NOMO-1 (cell line): ENCODE data around the gene PPARGC1A.

Experiments used
- DNase-seq, 2 experiments: peaks; one replicate each; lab custom pipeline; 2025; ENCODE audit not compliant: unreplicated experiment in 2 of 2; lab: John Stamatoyannopoulos, UW

Gene PPARGC1A

DNA sequence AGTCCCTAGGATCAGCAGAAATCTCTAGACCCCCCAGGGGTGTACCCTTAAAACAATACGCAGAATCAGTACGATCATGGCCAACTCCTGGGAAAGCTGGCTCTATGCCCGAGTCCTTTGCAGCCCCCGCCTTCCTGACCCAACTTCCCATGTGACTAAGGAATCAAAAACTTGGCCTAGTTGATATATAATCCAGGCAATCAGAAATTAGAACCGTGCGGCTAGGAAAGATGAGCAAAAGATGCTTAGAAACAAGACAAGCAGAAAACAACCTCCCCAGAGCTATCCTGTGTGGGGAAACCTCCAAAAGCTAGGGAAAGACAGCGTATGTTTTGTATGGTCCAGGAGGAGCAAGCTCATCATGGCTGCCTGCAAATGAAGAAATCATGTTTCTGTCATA is 110.0 kb downstream of the PPARGC1A start:
- no peak for DNase-seq

DNA sequence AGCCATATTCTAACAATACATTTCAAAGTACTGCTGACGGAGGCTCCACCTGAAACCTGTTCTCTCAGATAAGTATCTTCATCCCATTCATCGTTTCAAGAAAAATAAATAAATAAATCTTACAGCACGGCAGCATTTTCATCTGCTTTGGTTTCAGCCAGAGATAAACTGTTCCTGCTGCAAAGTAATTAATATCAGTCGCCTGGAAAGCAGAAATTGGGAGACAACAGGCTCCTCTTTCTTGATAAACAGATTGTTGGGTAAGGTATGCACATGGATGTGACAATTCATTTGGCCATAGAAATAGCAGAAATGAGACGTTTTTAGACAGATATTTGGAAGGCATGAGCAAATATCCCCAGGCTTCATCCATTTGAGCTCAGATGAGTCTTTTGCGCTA is 110.4 kb downstream of the PPARGC1A start:
- no peak for DNase-seq

DNA sequence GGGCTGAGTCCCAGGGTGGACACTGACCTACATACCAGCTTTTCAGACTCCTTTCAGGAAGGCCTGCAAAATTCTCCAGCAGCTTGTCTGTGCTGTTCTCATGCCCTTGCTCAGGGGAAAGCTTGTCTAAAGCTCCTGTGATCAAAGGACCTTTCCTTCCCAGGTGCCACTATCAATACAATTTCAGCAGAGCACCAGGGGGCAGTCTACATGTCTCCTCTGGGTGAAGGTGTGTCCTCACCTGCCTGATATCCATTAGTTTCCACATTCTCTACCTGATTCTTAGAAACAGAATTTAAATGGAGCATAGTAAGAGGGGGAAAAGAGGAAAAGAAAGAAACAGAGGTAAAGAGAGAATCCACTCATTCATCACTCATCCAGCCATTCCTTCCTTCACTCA is 114.2 kb downstream of the PPARGC1A start:
- no peak for DNase-seq

DNA sequence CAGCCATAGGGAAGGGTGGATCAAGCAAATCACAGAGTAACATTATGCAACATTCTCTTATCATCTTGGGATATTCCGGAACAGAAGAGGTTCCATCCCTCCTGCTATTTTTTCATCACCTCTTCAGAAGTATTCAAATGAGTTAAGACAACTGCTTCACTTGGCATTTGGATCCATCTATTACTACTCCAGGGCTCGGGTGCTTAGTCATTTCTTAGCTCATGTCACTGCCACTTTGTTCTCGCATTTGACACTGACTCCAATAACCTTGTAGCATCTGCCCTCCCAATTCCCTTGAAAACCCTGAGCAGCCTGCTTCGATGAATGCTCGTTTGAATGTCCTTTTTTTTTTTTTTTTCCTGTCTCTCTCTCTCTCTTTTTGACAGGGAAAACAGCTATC is 114.9 kb downstream of the PPARGC1A start:
- no peak for DNase-seq

DNA sequence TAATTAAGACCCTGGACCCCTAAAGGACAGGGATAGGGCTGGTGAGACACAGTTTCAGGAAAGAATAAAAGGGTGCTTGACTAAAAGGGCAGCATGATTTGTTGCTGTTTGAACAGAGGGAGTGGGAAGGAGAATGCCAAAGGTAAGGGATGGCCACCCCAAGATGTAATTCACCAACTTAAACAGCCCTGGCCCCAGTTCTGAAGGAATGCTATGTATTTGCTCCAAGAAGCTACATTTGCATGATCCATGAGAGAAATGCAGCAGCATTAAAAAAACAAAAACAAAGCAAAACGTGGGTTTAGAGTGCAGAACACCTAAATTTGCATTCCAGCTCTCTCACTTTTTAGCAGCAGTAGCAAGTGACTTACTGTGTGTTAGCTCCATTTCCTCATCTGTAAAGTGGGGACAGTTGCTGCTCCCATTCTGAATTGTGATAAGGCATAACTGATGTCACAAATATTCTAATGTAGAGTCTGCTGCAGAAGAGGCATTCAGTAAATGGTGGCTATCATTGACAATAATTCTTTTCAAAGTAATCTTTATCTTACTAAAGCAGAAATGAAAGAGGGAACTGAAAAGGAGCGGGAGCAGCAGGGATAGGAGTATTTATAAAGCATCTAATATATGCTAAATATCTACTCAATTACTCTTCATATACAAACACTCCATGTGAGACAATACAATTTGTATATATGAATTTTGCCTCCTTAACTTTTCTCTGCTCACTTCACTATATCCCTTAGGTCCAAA is 115.8 kb downstream of the PPARGC1A start:
- DNase-seq = peak; percentile 6 to 72

DNA sequence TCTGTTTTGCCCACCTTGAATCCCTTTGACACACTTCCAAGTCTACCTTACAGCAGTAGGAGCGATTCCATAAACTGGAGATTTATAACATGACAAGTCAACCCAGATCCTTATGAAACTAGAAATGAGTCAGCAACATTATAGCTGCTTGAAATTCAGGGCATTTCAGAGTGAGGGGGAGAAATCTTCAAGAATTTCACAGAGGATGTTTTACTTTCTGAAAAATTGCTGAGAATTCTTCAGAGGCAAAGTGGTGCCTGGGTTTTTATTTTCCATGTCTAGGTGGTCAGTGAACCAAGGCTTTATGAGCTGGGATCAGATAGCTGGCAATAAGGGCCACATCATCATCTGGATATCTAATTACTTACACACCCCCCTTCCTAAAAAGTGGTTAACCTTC is 119.8 kb downstream of the PPARGC1A start:
- DNase-seq = no peak

DNA sequence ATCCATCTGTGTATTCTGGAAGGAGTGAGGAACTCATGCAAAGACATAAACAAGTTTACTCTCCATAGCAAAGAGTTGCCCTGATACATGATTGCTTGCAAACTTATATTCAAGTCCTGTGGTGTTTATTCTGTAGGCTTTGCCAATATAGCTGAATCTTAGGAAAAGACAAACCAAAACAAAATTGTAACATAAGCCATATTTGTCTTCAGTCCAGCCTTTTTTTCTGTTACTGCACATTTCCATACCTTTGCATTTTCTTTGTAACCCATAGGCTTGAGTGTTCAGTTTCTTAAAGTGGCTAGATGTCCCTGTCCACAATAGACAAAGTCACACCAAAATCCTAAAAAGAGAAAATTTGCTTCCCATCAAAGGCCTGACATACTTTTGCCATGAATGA is 120.4 kb downstream of the PPARGC1A start:
- DNase-seq = no peak

DNA sequence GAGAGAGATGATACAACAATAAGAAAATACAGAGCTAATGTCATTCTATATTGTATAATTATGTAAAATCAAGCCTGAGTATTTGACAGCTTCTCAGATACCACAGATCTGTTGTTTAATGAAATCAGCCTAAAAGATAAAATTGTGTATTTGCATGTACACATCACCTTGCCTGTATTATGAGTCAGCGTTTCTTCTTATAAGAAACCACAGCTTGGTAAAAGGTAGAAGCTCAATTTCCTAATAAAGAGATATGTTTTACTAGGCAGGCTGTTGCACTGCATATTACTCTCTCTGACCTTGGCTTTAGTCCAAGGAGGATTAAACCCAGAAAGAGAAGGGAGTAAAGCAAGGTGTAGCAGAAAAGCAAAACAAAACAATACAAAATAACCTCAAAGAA is 121.3 kb downstream of the PPARGC1A start:
- DNase-seq = no peak

DNA sequence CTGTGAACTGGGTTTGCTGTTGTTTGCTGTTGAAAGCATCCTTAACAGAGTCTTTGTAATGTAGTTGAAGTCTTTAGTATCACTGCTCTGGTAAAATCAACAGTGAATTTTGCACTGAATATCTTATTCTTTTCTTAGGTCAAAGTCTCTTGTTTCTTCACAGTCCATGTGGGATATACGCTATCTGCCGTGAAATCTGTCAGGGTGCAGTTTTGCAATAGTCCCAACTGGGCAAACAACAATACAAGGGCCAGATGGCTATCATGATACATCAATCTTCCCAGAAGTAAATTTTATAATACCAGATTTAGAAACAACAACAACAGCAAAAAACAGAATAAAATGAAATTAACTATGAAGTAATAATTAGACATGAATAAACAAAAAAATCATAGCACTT is 123.5 kb downstream of the PPARGC1A start:
- no peak for DNase-seq

DNA sequence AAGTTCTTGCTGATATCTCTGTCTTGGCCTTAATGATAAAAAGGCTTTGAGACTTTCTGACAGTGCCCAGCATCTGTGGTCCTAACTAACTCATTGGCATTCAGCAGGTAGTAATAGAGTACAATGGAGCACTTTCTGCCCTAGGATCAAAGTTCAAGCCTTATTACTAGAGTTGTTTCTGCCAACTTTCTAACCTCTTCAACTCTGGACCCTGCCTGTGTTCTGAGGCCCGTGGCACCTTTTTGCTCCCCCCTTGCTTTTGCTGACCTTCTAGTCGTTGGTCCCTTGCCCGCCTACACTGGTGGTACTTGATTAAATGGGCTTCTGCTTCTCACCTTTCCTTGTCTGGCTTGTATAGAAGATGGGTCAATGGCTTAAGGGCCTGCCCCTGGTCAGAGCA is 126.3 kb downstream of the PPARGC1A start:
- DNase-seq = no peak

DNA sequence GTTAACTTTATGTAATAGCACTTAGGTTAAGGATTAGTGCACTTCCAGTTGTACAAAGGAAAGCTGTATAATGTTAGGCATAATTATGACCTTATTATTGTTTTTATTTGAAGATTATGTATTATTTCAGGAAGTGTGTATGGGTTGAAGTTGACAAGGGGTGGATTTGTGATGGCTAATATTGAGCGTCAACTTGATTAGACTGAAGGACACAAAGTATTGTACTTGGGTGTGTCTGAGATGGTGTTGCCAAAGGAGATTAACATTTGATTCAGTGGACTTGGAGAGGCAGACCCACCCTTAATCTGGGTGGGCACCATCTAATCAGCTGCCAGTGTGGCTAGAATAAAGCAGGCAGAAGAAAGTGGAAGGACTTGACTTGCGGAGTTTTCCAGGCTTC is 127.3 kb downstream of the PPARGC1A start:
- DNase-seq = no peak

DNA sequence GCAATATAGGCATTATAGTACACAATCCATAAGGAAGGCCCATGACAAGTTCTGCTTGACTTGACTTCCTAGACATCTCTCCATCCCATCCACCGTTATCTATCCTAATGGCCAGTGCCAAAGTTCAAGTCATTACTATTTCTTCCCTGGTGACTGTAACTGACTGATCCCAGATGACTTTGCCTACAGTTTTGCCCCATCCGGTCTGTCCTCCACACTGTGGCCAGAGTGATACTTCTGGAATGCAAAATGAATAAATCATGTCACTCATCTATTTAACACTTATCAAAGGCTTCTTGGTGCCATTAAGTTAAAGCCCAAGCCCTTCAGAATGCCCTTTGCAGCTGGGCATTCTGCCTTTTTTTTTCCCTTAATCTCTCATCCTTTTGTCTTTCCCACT is 130.8 kb downstream of the PPARGC1A start:
- DNase-seq = no peak

DNA sequence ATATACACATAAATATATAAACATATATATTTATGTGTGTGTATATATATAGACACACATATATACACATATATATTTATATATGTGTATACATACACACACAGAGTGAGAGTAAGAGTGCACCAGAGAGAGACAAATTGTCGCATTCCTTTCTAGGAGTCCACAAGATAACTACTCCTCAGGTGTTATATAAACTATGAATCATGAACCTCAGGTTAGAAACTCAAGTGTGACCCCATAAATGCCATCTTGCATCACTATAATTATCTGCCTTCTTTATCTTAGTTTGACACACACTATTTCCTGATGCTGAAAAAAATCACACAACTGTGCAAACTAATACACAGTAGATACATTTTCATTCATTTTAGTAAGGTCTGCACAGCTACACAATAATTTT is 135.2 kb downstream of the PPARGC1A start:
- DNase-seq = no peak

DNA sequence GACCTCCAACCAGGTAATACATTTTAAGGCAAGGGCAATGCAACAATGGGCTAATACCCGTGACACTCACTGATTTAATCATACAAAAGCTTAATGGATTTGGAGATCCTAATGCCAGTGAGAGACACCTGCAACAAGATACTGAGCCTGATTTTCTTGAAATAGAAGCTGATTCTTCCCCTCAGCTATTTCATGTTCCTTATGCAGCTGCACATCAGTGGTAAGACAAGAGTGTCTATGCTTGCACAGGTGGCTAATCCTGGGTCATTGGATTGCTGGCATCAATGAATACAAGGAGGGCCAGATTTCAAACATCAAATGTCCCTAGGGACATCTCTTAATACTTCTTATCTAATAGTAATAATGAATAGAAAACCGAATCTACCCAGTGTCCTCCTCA is 139.7 kb downstream of the PPARGC1A start:
- no peak for DNase-seq

DNA sequence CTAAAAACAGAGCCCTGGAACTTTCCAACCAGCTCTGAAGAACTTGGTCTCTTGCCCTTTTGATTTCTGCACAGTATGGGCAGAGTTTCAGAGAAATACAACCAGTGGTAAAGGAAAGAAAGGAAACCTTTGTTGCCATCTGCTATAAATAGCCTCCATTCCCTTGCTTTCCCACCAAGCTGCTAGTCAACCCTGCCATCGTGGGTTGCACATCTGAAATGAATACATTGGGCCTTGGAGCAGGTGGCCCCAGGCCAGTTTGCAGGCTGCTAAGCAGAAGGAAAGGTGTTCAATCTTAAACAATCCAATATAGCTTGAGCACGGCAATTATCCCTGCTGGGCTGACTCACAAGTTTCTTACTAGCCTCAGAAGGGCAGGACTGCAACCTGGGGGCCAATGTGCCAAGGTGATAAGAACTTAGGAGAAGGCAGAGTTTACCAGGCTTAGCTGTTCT is 142.5 kb downstream of the PPARGC1A start:
- DNase-seq = no peak

DNA sequence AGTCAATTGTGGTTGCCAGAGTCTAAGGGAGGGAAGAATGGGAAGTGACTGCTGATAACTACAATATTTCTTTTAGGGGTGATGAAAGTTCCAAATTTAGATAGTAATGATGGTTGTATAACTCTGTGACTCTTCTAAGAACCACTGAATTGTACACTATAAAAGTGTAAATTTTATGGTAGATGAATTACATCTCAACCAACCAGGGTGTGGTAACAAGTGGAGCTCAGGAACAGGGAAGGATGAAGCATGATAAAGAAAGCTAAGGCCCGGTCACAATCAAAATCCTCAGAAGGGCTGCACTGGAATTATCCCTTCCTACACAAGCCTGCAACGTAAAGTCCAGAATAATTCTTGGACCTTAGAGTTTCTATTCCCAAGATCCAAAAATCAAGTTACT is 143.2 kb downstream of the PPARGC1A start:
- no peak for DNase-seq

DNA sequence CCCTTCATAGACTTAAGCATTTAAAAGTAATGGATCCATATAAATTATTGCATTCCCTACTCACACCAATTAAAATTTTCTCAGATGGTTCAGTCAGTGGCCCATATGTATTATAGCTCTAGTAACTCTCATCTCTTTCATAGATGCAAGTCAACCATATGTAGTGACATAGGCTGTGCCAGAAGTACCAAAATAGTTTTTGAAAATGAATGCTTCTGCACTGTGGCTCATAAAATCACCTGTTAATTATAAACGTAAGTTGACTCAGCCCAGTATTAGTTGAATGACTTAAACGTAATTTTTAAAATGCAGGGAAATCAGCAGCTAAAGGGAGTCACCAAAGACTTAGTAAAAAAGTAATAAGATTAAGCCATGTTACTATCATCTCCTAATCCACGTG is 143.8 kb downstream of the PPARGC1A start:
- no peak for DNase-seq

DNA sequence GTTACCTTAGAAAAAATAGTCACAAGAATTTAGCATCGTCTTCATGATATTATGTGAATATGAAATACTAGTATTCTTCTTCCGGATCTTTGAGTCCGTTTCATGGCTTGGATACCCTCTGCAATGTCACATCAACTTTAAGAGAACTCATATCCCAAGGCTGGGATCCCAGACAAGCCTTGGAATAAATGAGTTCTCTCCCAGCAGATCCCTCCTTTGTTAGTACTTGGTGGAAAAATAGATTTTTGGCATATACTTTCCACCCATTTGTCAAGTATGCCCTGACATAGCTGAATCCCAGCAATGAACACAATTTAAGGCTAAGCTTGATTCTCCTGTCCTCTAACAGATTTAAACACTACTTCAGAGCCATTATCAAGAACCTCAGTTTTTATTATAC is 144.5 kb downstream of the PPARGC1A start:
- DNase-seq = no peak
